Activated T-helper 1 cell treated with anti-CD3 and anti-CD28 coated beads, Interleukin-2, amount 50 U/mL, for 16 hours (primary cell): ENCODE results near the gene CRACR2A.

ENCODE experiments used
- DNase-seq, 2 donors: peaks; one replicate each; pipeline ENCODE4 v3.0.0-alpha.2; 2020; ENCODE audit warnings: low read depth in 1 of 2, low spot score in 1 of 2

CRACR2A gene

DNA sequence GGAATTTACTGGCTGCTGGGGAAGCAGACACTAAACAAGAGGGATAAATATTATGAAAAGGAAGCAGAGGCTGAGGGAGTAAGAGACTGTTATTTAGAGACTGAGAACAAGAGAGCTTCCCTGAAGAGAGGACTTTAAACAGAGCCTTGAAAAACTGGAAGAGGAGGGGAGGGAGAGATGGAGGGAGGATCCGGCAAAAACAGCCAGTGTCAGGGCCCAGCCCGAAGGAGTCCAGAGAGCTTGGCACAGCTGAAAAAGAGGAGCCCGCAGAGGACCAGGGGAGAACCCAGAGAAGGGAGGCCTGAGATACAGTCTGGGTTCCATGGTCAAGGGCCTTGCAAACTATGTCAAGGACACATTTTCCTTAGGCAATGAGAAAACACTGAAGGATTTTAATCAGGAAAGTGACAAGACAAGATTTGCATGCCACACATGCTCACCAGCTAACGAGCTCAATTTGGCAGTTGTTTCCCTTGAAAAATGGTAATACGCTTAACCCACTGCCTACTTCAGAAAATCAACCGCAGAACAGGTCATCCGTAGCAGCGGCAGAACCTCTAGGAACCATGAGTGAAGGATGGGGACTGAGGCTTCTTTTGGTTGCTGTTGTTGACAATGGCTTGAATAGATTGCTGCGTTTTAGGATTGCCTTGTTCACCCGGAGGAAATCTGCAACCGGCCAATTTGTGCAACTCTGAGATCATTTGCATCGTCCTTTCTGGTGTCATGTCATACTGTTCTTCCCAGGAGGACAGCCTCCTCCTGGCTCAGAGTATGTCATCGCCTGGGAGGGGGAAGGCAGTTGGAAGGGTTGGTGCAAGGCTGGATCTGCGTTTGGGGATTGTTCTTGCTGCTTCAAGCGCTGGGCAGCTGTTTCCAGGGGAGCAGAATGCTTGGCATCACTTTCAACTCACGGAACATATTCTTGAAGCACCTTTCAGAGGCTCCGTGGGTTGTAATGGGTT, 153.7 kb downstream of the CRACR2A start:
- no peak for DNase-seq

DNA sequence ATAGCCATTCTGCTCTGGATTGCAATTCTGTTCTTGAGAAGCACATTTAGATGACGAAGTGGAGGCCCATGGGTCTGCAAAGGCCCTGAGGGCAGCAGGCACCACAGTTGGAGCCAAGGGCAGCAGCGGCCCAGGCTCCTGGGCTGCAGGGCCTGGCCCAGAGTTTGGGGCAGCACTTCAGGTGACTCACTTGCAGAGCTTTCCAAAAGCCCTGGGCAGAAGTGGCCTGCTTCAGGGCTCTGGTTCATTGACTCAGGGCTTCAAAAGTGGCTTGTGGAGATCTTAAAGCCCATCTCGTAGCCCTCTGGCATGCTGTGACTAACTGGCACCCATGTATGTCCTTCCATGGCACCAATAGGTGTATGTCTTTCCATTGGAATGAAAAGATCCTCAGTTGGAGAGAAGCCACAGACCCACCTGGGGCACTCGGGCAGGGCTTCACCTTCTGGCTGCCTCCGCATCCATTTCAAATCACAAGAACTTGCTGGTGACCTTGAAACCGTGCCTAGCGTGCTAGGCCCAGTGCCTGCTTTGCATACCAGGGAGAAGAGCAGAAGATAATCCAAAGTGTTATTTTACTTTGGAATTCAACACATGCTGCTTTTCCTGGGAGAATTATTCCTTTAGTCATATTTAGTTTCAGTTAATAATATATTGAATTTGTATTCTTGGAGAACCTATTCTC, 155.2 kb downstream of the CRACR2A start:
- no peak for DNase-seq

GRCh38 chr12:3596703-3597415, 156.1 kb downstream of the CRACR2A start:
- no peak for DNase-seq

DNA sequence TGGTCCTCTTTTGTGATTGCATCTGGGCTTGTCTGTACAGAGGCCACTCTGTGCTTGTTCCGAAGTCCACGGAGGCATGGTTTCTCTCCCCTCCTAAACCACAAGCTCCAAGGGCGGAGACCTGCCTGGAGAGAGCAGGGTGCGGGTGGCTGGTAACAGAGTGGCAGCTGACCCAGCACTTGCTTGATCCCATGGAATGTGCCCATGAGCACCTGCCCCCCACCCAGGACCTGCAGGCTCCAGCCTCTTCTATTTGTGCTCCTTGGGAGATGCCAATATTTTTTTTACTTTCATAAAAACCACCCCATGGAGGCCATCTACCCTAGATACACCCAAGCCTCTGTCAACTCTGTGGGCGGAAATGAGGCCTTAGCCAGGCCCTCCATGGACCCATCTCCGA, 157.2 kb downstream of the CRACR2A start:
- no peak for DNase-seq

DNA sequence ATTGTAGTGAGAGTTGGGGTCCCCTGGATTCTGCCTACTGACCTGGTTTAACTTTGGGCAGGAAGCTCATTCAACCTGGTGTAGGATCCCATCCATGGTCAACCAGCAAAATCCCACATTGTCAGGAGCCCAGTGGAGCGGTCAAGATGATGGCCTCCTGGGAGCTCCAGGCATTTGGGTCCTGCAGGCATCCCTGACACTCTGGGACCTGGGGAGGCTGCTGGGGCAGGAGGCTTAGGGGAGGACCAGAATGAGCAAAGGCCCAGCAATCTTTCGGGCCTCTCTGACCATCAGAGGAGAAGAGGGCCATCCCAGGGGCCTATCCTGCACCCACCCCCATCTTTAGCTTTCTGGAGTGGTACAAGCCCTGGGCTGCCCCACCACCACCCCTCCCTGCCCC, 157.9 kb downstream of the CRACR2A start:
- DNase-seq = no peak

DNA sequence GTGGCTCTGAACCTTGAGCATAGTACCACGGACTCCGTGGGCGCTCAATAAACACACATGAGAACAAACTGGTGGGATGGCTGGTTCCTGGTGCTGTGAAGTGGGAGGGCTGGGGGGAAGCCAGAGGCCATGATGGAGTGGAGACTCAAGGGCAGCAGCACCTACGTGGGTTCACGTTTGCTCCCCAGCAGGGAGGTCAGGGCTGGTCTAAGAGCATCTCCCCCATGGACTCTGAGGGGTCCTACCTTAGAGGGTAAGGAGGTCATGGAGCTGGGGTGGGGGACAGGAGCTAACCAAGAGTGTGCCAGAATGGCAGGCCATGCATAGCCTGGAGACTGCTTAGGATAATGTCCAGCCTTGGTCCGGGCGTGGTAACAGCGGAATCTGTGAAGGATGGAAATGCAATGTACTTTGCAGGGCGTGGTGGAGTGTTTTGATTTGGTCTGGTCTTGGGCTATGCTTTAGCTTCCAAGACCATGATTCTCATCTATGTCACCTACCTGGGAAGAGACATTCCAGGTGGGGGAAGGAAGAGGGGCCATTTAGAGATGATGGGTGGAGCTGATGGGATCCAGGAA, 158.9 kb downstream of the CRACR2A start:
- no peak for DNase-seq

- no peak for DNase-seq
These were observed 159.9 kb downstream of the CRACR2A start for GRCh38 chr12:3592856-3593625.

DNA sequence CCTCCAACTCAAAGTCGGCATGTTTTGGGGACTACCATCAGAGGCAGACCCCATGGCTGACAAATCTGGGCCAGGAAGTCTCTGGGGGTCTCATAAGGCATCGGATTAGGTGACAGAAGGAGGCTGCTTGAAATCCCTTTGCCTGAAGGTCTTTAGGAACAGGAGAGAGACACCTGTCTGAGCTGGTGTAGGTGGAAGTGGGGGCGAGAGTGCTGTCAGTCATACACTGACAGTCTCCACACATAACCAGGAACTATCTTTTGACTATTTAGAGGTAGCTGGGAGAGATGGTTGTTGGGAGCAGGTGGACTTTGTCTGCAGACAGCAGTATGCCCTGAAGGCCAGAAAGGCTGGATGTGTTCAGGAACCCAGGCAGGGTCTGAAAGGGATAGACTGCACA, 163.2 kb downstream of the CRACR2A start:
- DNase-seq = no peak

- DNase-seq = no peak
These were observed 165.4 kb downstream of the CRACR2A start for GRCh38 chr12:3587402-3588013.

GRCh38 chr12:3583656-3584334, 169.1 kb downstream of the CRACR2A start:
- no peak for DNase-seq

DNA sequence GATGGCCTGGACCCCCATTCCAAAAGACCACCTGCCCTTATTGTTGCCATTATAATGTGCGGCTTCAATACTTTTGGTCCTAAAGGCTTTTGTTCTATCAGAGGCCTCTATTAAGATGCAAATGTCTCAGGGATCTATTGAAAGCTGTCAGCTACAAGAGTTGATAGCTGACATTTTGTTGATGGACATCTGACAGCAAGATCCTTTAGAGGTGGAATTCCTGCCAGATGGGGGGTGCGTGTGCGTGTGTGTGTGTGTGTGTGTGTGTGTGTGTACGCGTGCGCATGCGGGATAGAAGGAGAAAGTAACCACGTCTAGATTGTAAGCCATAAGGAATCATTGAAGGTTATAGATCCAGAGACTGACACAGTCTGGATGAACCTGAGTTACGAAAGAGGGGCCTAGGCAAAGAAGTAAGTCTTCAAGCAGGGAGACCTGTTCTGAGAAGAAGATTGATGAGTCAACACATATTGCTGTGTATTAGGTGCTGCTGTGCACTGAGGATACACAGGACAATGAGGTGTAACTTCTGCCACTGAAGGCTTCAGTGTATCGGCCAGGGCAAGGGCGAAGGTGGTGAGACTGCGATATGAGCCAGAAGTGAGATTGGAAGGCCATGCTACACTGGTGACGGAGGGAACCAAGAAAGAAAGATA, 172.7 kb downstream of the CRACR2A start:
- no peak for DNase-seq

DNA sequence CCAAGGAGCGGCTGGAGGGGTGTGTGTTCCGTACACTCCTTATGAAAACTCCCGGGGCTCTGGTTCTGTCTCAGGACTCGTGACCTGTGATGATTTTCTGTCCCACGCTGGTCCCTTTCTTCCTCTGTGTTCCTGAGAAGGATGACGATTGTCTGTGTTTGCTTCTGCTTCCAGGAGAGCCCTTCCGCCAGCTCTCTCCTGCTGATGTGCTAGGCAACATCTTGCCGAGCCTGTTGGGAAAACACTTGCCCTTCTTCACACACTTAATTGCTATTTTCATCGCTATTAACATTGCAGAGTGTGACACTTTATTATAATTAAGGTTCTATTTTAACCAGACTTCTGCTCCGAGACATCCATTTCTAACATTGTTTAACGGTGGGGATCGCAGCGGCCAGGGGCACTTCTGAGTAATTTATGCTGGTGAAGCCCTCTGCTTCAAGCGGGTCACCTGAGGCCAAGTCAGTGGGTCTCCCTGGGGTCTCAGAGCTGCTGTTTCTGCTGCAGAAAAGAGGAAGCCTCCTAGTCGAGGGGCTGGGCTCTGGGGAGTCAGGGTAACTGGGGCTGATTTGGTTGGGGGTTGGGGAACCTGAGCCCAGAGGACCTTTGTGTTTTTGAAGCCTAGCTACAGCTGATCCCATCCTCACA, 173.3 kb downstream of the CRACR2A start:
- no peak for DNase-seq

- no peak for DNase-seq
These were observed 174.4 kb downstream of the CRACR2A start for GRCh38 chr12:3578557-3578956.

DNA sequence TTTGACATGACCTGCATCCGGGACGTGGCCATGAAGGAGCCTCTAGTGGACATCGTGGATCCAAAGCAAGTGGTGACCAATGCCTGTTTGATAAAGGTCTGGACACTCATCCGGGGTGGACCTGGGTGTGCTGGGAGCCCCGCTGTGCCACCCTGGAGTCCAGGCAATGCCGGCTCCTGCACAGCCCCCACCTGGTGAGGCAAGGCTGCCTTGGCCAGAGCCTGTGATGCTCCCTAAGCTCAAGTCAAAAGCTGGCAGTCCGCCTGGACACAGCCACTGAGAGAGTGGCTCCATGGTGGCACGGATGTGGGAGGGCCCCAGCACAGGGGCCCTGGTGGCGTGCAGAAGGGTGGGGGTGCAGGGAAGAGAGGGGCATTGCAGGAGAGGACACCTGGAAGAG, 176.0 kb downstream of the CRACR2A start:
- DNase-seq = no peak

DNA sequence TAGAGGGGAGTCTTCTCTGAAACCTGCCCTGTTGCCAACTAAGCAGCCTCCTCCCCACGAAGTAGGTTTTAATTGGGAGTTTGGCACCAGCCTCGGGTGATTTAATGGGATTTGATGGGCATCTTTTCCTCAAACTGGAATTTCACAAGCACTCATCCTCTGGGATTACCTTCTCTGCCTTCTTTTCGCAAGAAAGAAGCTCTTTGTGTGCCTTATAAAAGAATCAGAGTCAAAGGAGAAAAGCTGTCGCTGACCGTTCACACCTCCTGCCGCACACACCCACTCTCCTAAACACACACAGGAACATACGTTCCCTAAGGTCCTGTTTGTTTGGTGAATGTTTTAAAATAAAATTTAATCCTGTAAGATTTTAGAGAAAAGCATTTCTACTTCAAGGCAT, 177.9 kb downstream of the CRACR2A start:
- DNase-seq = no peak

- DNase-seq = no peak
These were observed 180.3 kb downstream of the CRACR2A start for GRCh38 chr12:3572560-3572959.

GRCh38 chr12:3571724-3572123, 181.2 kb downstream of the CRACR2A start:
- no peak for DNase-seq

DNA sequence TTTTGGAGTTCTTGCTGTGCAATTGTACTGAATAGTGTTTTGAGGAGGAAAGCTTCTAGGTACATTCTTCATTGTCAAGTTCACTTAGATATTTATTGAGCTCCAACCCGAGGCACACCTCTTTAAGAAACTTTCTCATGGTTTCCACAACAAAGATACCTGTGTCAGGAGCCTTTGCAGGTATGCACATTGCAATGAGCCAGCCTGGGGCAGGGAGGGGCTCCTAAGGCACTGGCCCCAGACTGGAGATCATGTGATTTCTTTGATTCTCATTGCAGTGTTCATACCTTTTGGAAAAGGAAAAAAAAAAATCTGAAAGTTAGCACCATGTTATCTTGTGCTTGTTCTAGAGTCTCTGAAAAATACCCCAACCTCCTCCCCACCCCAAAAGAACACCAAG, 181.6 kb downstream of the CRACR2A start:
- DNase-seq = no peak

- DNase-seq = no peak
These were observed 184.2 kb downstream of the CRACR2A start for GRCh38 chr12:3568695-3569094.
